ENCODE results near the gene HCN2.

DNA sequence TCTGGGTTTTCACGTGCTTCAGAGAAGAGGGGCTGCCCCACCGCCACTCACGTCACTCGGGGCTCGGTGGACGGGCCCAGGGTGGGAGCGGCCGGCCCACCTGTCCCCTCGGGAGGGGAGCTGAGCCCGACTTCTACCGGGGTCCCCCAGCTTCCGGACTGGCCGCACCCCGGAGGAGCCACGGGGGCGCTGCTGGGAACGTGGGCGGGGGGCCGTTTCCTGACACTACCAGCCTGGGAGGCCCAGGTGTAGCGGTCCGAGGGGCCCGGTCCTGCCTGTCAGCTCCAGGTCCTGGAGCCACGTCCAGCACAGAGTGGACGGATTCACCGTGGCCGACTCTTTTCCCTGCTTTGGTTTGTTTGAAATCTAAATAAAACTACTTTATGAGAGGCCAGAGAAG is 48.0 kb upstream of the HCN2 start:
- TF ChIP-seq, protein P1, sequence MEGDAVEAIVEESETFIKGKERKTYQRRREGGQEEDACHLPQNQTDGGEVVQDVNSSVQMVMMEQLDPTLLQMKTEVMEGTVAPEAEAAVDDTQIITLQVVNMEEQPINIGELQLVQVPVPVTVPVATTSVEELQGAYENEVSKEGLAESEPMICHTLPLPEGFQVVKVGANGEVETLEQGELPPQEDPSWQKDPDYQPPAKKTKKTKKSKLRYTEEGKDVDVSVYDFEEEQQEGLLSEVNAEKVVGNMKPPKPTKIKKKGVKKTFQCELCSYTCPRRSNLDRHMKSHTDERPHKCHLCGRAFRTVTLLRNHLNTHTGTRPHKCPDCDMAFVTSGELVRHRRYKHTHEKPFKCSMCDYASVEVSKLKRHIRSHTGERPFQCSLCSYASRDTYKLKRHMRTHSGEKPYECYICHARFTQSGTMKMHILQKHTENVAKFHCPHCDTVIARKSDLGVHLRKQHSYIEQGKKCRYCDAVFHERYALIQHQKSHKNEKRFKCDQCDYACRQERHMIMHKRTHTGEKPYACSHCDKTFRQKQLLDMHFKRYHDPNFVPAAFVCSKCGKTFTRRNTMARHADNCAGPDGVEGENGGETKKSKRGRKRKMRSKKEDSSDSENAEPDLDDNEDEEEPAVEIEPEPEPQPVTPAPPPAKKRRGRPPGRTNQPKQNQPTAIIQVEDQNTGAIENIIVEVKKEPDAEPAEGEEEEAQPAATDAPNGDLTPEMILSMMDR (IDR thresholded peaks at IDR 0.05): no peak
- TF ChIP-seq EP300 (IDR thresholded peaks at IDR 0.05): no peak
- no peak for TF ChIP-seq POLR2A (IDR thresholded peaks at IDR 0.05)
- TF ChIP-seq POLR2AphosphoS5 (IDR thresholded peaks at IDR 0.05): no peak

Data from upper lobe of left lung (tissue), 4 donors.